Spleen (tissue), 11 donors: ENCODE measurements around the gene NFATC1. TPM values are rescaled to one million over a fixed set of nuclear protein-coding genes. Genes with fewer than 3 reads are reported as not detected.

Source experiments
- DNase-seq: peaks from one replicate; pipeline ENCODE4 v3.0.0-alpha.2; 2020
- H3K27ac ChIP-seq, 8 donors: fragments of 200-600 bp; sonication (generic) in 7 of 8; 1 replicate in 4 of 8; 2 replicates in 4 of 8; pipeline versions ENCODE4 v1.5.0 to v1.8.0; 2016 to 2021; ENCODE audit warnings: inconsistent platforms in 4 of 8, mild to moderate bottlenecking in 4 of 8, moderate library complexity in 1 of 8
- H3K27me3 ChIP-seq, 7 donors: fragments of 200-600 bp; sonication (generic) in 6 of 7; replicated peaks in 1 of 7; 1 replicate in 4 of 7; 2 replicates in 3 of 7; pipeline versions ENCODE4 v1.5.0 to v1.8.0; 2016 to 2021; ENCODE audit warnings: inconsistent platforms in 3 of 7, mild to moderate bottlenecking in 1 of 7
- H3K36me3 ChIP-seq, 6 donors: fragments of 200-600 bp; sonication (generic) in 5 of 6; 1 replicate in 4 of 6; 2 replicates in 2 of 6; pipeline versions ENCODE4 v1.5.0 to v1.8.0; 2016 to 2021; ENCODE audit warnings: inconsistent platforms in 2 of 6
- H3K4me1 ChIP-seq, 6 donors: fragments of 200-600 bp; sonication (generic) in 5 of 6; 1 replicate in 3 of 6; 2 replicates in 3 of 6; pipeline versions ENCODE4 v1.5.0 to v1.8.0; 2016 to 2021; ENCODE audit warnings: inconsistent platforms in 3 of 6
- H3K4me3 ChIP-seq, 8 donors: fragments of 200-600 bp; sonication (generic) in 7 of 8; 1 replicate in 4 of 8; 2 replicates in 4 of 8; pipeline versions ENCODE4 v1.5.0 to v1.8.0; 2016 to 2021; ENCODE audit warnings: inconsistent platforms in 4 of 8, mild to moderate bottlenecking in 4 of 8, moderate library complexity in 2 of 8
- H3K9me3 ChIP-seq, 8 donors: fragments of 200-600 bp; sonication (generic) in 7 of 8; 1 replicate in 4 of 8; 2 replicates in 4 of 8; pipeline versions ENCODE4 v1.5.0 to v1.8.0; 2016 to 2021; ENCODE audit warnings: inconsistent platforms in 4 of 8
- POLR2A ChIP-seq, 3 donors: fragments of 450-650 bp; IDR thresholded peaks; one replicate each; pipeline ENCODE4 v1.5.1; 2017; ENCODE audit warnings: antibody characterized with exemption in 3 of 3, mild to moderate bottlenecking in 1 of 3
- POLR2AphosphoS5 ChIP-seq, 3 donors: sonication (generic); formaldehyde crosslinking; IDR thresholded peaks; one replicate each; pipeline ENCODE4 v1.5.1; 2017; ENCODE audit warnings: antibody characterized with exemption in 3 of 3
- WGBS, 5 donors: extraction: QIAGEN DNeasy Blood & Tissue Kit in 3 of 5; methylation state at CpG; one replicate each; pipeline versions ENCODE4 v1.1.5 to v1.1.7; 2013 to 2018; 5-methylcytosine and 5-hydroxymethylcytosine counted together
- intact Hi-C: fragments of 100-400 bp; cut with DNase I; formaldehyde crosslinking; loops from one replicate; pipeline ENCODE4 v1.15.0; 2023; ENCODE audit warnings: low total_unique reads
- polyA plus RNA-seq, 3 donors: library from polyadenylated mRNA; stranded (reverse); fragments of 200-250 nt; gene quantifications; one replicate each; pipeline ENCODE4 v1.2.1, GENCODE V29; 2013
- total RNA-seq, 7 donors: library from RNA; depleted of rRNA in 3 of 7; stranded (reverse); fragments of >200 nt in 3 of 7; fragmentation: NEBNext Ultra II Directional in 4 of 7; extraction: Animal tissue kit (Norgen Biotek cat#: 25700) in 4 of 7; gene quantifications; one replicate each; pipeline versions ENCODE4 v1.1.0 to v1.2.1, GENCODE V29; 2016 to 2021
- TF ChIP-seq, protein P1 (sequence below), 11 experiments: fragments of 200-600 bp in 7 of 11; fragments of 450-650 bp in 4 of 11; sonication (generic) in 4 of 11; IDR thresholded peaks in 8 of 11; conservative IDR thresholded peaks in 3 of 11; 1 replicate in 7 of 11; 2 replicates in 4 of 11; pipeline versions ENCODE4 v1.4.0 to v1.8.0; 2016 to 2021; ENCODE audit warnings: antibody characterized with exemption in 11 of 11, inconsistent platforms in 4 of 11, mild to moderate bottlenecking in 1 of 11
- donor health status: healthy with polysubstance abuse.
- donor health status: DM: no; HTN: no; CAD: no; lungs with moderate emphysema.
- donor health status: DM: no; HTN: no; CAD: no.
- donor health status: Bipolar disorder and iron deficiency.
- donor health status: healthy.
- donor health status: DM: no; HTN: no; CAD: no.
- donor health status: DM: yes; HTN: yes; CAD: no.

Gene NFATC1
- total and polyA plus RNA-seq, 10 donors: 20.7 to 64.9 (median 47.4) TPM

DNA sequence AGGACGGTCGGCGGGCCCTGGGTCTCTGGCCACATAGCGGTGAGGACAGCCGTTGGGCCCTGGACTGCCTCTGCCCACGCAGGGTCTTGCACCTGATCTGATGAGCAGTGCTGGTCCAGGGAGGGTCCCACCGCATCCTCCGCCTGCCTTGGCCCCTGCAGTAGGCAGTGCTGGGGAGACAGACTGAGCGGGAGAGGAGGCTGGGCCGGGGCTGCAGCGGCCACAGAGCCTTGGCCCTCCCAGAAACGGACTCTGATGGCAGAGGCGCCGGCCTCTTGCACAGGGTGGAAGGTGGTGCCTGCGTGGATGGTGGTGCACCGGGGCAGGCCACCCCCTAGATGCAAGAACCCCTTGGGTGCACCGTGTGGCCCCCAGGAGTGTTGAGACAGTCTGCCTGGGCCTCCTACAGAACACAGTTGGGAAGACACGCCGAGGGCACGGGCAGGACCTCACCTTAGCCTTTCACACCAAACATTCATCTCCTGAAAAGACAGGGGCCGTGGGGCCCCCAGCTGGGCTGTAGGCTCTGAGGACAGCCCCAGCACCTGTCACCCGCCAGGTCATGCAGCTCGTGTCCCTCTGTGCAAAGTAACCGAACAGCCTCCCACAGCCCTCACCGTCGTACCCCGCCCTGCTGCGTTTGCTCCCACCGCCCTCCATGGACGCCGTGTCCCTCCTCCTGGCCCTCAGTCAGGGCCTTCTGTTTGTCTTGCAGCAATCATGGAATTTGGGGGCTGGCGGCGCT, 36.8 kb downstream of the NFATC1 start:
- H3K27ac ChIP-seq: no peak overlapping the region
- H3K27me3 ChIP-seq: no peaks in the 10 kb centered on the region
- intact Hi-C loops: no loop called here
- TF ChIP-seq, protein P1, sequence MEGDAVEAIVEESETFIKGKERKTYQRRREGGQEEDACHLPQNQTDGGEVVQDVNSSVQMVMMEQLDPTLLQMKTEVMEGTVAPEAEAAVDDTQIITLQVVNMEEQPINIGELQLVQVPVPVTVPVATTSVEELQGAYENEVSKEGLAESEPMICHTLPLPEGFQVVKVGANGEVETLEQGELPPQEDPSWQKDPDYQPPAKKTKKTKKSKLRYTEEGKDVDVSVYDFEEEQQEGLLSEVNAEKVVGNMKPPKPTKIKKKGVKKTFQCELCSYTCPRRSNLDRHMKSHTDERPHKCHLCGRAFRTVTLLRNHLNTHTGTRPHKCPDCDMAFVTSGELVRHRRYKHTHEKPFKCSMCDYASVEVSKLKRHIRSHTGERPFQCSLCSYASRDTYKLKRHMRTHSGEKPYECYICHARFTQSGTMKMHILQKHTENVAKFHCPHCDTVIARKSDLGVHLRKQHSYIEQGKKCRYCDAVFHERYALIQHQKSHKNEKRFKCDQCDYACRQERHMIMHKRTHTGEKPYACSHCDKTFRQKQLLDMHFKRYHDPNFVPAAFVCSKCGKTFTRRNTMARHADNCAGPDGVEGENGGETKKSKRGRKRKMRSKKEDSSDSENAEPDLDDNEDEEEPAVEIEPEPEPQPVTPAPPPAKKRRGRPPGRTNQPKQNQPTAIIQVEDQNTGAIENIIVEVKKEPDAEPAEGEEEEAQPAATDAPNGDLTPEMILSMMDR (IDR thresholded peaks at IDR 0.05 in 8 of 11, conservative IDR thresholded peaks at IDR 0.05 in 3 of 11): no peak
- TF ChIP-seq POLR2AphosphoS5 (IDR thresholded peaks at IDR 0.05) (no peak), POLR2A (IDR thresholded peaks at IDR 0.05) (no peak)
- no peak overlapping the region for H3K4me3 ChIP-seq
- peaks cover 0 to 77% (median 26%) of the 10 kb centered on the region in 6 donors for H3K4me1 ChIP-seq
- H3K9me3 ChIP-seq: no peaks in the 10 kb centered on the region
- 91 to 97% (median 94%) methylated on average over 23 to 33 of the region's 33 CpGs for WGBS, 5 donors
- peaks cover 0 to 71% (median 23%) of the 10 kb centered on the region in 6 donors for H3K36me3 ChIP-seq
- DNase-seq: no peak

DNA sequence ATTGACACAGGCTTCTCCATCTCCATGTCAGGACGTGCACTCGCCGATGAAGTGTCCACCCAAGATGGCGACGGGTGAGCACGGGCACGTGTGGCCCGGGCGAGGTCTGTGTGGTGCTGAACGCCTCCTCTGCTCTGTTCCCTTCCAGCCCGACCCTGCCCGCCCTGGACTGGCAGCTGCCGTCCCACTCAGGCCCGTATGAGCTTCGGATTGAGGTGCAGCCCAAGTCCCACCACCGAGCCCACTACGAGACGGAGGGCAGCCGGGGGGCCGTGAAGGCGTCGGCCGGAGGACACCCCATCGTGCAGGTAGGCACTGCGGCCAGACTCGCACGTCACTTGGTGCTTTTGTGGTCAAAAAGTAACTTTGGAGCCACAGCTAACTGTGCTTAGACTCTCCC, 37.7 kb downstream of the NFATC1 start:
- peaks cover 0 to 77% (median 31%) of the 10 kb centered on the region in 6 donors for H3K4me1 ChIP-seq
- no peak overlapping the region for H3K27ac ChIP-seq
- 94 to 97% (median 96%) methylated on average over 27 of the region's 27 CpGs for WGBS, 5 donors
- H3K27me3 ChIP-seq: no peaks in the 10 kb centered on the region
- TF ChIP-seq, protein P1 (IDR thresholded peaks at IDR 0.05 in 8 of 11, conservative IDR thresholded peaks at IDR 0.05 in 3 of 11): no peak
- TF ChIP-seq POLR2A (IDR thresholded peaks at IDR 0.05) (no peak), POLR2AphosphoS5 (IDR thresholded peaks at IDR 0.05) (no peak)
- DNase-seq: no peak
- H3K9me3 ChIP-seq: no peaks in the 10 kb centered on the region
- intact Hi-C loops: no loop called here
- H3K4me3 ChIP-seq: no peak overlapping the region
- peaks cover 0 to 80% (median 23%) of the 10 kb centered on the region in 6 donors for H3K36me3 ChIP-seq

DNA sequence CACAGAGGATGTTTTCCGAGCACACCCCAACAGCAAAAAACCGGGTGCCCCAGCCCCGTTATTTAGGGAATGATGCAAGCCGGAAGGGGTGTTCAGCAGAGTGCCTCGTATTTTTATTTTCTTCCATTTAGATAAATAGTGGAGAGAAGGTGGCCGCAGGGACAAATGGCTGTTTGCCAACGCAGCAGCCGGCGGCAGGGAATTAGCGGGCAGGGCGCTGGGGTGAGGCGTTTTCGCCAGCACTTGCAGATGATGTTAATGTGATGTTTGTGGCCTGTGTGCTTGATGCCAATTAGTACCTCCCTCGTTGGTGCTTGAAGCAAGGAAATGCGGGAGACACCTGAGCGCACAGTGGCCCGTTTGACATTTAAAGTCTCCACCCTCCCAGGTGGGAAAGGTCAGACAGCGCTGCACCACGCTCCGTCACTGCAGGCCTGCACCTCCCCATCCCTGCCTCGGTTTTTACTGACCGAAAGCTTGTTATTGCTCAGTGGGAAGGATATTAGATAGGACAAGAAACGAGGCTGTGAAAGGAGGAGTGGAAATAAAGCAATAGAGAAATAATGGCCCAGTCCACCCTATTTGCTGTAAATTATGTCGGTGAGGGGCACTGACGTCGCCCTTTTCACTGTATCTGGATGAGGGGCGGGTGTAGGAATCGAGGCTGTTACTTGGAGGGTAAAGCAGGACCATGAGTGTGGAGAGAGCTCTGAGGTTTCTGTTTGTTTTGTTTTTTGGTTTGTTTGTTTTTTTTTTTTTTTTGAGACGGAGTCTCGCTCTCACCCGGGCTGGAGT, 39.1 kb downstream of the NFATC1 start:
- TF ChIP-seq, protein P1 (IDR thresholded peaks at IDR 0.05 in 8 of 11, conservative IDR thresholded peaks at IDR 0.05 in 3 of 11): no peak
- TF ChIP-seq POLR2AphosphoS5 (IDR thresholded peaks at IDR 0.05) (no peak), POLR2A (IDR thresholded peaks at IDR 0.05) (no peak)
- peaks cover 0 to 90% (median 27%) of the 10 kb centered on the region in 6 donors for H3K36me3 ChIP-seq
- DNase-seq: no peak
- no peak overlapping the region for H3K4me3 ChIP-seq
- no peaks in the 10 kb centered on the region for H3K27me3 ChIP-seq
- WGBS, 5 donors: 88 to 91% (median 90%) methylated on average over 31 of the region's 31 CpGs
- H3K9me3 ChIP-seq: no peaks in the 10 kb centered on the region
- intact Hi-C loops: no loop called here
- H3K27ac ChIP-seq: no peak overlapping the region
- H3K4me1 ChIP-seq: peaks cover 0 to 77% (median 39%) of the 10 kb centered on the region in 6 donors
